ENCODE results near the gene SRR.
A peak's percentile ranks its signal among the peaks of the same experiment; 100 is the strongest.

The SRR gene

DNA sequence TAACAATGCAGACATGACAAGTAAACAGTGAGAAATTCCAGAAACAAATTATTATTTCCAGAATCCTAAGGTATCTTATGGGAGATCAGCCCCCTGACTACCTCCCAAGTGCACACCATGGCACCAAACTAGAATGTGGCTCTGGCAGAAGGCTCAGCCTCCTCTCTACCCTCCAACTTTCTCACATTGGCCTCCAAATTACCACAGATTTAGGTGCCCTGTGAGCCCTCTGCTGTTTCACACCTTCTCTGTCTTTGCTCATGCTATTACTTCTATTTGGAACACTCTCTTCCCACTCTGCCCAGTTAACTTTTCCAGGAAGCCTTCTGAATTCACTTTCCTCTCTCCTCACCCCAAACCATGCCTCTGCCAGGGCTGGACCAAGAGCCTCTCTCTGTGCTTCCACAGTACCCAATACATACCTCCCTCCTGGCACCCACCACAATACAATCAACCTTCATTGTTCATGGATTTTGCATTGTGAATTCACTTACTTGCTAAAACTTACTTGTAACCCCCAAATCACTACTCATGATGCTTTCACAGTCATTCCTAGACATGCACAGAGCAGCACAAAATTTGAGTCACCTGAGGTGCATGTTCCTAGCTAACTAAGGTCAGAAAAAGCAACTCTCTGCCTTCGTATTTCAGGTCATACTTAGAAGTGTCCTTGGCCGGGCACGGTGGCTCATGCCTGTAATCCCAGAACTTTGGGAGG lies 31.6 kb upstream of the SRR start:
- CTCF ChIA-PET: no interaction called here
- POLR2A ChIA-PET: no interaction called here
- no peak for DNase-seq (ENCODE audit: extremely low spot score)
- no peak for TF ChIP-seq BHLHE40 (IDR thresholded peaks at IDR 0.05; ENCODE audit: borderline replicate concordance)
- no peak for TF ChIP-seq ARNT (IDR thresholded peaks at IDR 0.05)

DNA sequence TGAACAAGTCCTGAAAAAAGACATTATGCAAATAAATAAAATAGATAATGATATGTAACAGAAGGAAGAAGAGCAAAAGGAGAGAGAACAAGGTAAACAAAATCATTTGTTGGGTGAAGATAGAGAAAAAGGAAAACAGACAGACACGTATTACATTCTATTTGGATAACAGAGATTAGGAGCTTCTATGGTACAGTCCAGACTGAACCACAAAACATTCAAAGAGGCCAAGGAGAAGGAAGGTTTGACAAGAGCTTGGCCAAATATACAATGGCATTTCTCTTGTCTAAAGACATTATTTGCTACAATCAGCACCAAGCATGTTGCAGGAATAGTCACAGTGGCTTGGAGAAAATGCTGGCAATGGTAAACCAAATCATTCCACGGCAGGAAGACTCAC lies 29.3 kb upstream of the SRR start:
- ChIA-PET CTCF (no interaction called here), POLR2A (no interaction called here)
- TF ChIP-seq FOXM1 (IDR thresholded peaks at IDR 0.05; ENCODE audit: borderline replicate concordance) (no peak), ZNF384 (IDR thresholded peaks at IDR 0.05) (no peak), HDGF (IDR thresholded peaks at IDR 0.05; ENCODE audit: borderline replicate concordance) (no peak), SUZ12 (IDR thresholded peaks at IDR 0.05) (no peak), TARDBP (IDR thresholded peaks at IDR 0.05) (no peak), FOXK2 (IDR thresholded peaks at IDR 0.05) (no peak), ARNT (IDR thresholded peaks at IDR 0.05) (no peak), L3MBTL2 (conservative IDR thresholded peaks at IDR 0.05) (no peak)
- TF ChIP-seq, protein P1, sequence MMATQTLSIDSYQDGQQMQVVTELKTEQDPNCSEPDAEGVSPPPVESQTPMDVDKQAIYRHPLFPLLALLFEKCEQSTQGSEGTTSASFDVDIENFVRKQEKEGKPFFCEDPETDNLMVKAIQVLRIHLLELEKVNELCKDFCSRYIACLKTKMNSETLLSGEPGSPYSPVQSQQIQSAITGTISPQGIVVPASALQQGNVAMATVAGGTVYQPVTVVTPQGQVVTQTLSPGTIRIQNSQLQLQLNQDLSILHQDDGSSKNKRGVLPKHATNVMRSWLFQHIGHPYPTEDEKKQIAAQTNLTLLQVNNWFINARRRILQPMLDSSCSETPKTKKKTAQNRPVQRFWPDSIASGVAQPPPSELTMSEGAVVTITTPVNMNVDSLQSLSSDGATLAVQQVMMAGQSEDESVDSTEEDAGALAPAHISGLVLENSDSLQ (IDR thresholded peaks at IDR 0.05): no peak
- DNase-seq (ENCODE audit: extremely low spot score): no peak

- POLR2A ChIA-PET: no interaction called here
- CTCF ChIA-PET: no interaction called here
- TF ChIP-seq FOXA1 (IDR thresholded peaks at IDR 0.05) (no peak), TARDBP (IDR thresholded peaks at IDR 0.05) (no peak), CTBP1 (IDR thresholded peaks at IDR 0.05; ENCODE audit: borderline replicate concordance) (no peak), HDGF (IDR thresholded peaks at IDR 0.05; ENCODE audit: borderline replicate concordance) (no peak), FOXK2 (IDR thresholded peaks at IDR 0.05) (no peak), LEF1 (IDR thresholded peaks at IDR 0.05; ENCODE audit: borderline replicate concordance) (no peak), BHLHE40 (IDR thresholded peaks at IDR 0.05; ENCODE audit: borderline replicate concordance) (no peak), ZNF384 (IDR thresholded peaks at IDR 0.05) (no peak), SUZ12 (IDR thresholded peaks at IDR 0.05) (no peak), SP1 (IDR thresholded peaks at IDR 0.05) (no peak), NFRKB (IDR thresholded peaks at IDR 0.05) (no peak), ARNT (IDR thresholded peaks at IDR 0.05) (no peak), FOXM1 (IDR thresholded peaks at IDR 0.05; ENCODE audit: borderline replicate concordance) (no peak), L3MBTL2 (conservative IDR thresholded peaks at IDR 0.05) (no peak), ELF4 (IDR thresholded peaks at IDR 0.05) (no peak)
- TF ChIP-seq, protein P1 (IDR thresholded peaks at IDR 0.05): no peak
- DNase-seq (ENCODE audit: extremely low spot score): no peak
Measured at GRCh38 chr17:2275722-2276121, 28.0 kb upstream of the SRR start.

DNA sequence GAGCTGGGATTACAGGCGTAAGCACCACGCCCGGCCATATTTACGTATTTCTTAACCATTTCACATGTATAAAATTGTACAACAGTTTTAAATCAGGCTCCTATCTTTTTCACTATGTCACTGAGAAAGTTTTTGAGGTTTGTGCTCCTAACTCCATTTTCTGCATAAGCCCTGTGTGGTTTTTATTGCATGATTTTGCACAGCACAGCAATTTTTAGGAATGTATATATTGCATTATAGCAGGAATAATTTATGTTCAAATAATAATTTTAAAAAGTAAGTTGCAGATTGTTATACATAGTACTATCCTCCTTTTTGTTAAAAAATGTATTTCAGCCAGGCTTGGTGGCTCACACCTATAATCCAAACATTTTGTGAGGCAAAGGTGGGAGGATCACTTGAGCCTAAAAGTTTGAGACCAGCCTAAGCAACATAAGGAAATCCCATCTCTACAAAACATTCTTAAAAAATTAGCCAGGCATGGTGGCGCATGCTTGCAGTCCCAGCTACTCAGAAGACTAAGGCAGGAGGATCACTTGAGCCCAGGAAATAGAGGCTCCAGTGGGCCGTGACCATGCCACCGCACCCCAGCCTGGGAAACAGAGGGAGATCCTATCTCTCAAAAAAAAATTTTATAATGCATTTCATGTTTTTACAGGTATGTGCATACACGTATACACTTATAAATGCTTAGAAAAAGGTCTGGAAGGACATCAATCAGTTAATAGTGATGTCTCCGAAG lies 26.1 kb upstream of the SRR start:
- ChIA-PET CTCF (no interaction called here), POLR2A (no interaction called here)
- DNase-seq (ENCODE audit: extremely low spot score): no peak
- TF ChIP-seq L3MBTL2 (conservative IDR thresholded peaks at IDR 0.05) (no peak), FOXK2 (IDR thresholded peaks at IDR 0.05) (no peak), ZNF384 (IDR thresholded peaks at IDR 0.05) (no peak), ELF4 (IDR thresholded peaks at IDR 0.05) (no peak), SUZ12 (IDR thresholded peaks at IDR 0.05) (no peak), LEF1 (IDR thresholded peaks at IDR 0.05; ENCODE audit: borderline replicate concordance) (no peak), SP1 (IDR thresholded peaks at IDR 0.05) (no peak), CTBP1 (IDR thresholded peaks at IDR 0.05; ENCODE audit: borderline replicate concordance) (no peak), NFRKB (IDR thresholded peaks at IDR 0.05) (no peak), TARDBP (IDR thresholded peaks at IDR 0.05) (no peak), BHLHE40 (IDR thresholded peaks at IDR 0.05; ENCODE audit: borderline replicate concordance) (no peak), ARNT (IDR thresholded peaks at IDR 0.05) (no peak), HDGF (IDR thresholded peaks at IDR 0.05; ENCODE audit: borderline replicate concordance) (no peak), FOXA1 (IDR thresholded peaks at IDR 0.05) (no peak), FOXM1 (IDR thresholded peaks at IDR 0.05; ENCODE audit: borderline replicate concordance) (no peak)
- TF ChIP-seq, protein P1 (IDR thresholded peaks at IDR 0.05): no peak

DNA sequence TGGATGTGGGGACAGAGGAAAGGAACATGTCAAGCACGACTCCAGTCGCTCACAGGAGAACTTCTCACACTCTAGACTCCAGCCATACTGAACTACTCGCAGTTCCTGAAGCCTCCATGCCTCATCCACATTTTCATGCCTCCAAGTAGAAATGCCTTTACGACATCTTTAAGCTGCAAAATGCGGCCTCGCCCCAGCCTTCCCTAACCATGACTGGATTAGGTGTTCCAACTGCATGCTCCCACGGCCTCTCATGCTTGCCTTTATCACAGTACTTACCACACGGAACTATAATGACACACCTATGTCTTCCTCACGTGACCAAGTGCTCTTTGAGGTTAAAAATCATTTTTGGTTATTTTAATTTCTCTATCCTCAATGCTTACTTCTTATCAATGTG lies 24.0 kb upstream of the SRR start:
- POLR2A ChIA-PET: no interaction called here
- no peak for DNase-seq (ENCODE audit: extremely low spot score)
- CTCF ChIA-PET: no interaction called here
- TF ChIP-seq L3MBTL2 (conservative IDR thresholded peaks at IDR 0.05): no peak
- TF ChIP-seq LEF1 (IDR thresholded peaks at IDR 0.05; ENCODE audit: borderline replicate concordance): no peak
- TF ChIP-seq HDGF (IDR thresholded peaks at IDR 0.05; ENCODE audit: borderline replicate concordance): no peak
- TF ChIP-seq TARDBP (IDR thresholded peaks at IDR 0.05): no peak
- TF ChIP-seq ZNF384 (IDR thresholded peaks at IDR 0.05): no peak
- TF ChIP-seq BHLHE40 (IDR thresholded peaks at IDR 0.05; ENCODE audit: borderline replicate concordance): no peak
- TF ChIP-seq FOXM1 (IDR thresholded peaks at IDR 0.05; ENCODE audit: borderline replicate concordance): no peak
- no peak for TF ChIP-seq FOXK2 (IDR thresholded peaks at IDR 0.05)

DNA sequence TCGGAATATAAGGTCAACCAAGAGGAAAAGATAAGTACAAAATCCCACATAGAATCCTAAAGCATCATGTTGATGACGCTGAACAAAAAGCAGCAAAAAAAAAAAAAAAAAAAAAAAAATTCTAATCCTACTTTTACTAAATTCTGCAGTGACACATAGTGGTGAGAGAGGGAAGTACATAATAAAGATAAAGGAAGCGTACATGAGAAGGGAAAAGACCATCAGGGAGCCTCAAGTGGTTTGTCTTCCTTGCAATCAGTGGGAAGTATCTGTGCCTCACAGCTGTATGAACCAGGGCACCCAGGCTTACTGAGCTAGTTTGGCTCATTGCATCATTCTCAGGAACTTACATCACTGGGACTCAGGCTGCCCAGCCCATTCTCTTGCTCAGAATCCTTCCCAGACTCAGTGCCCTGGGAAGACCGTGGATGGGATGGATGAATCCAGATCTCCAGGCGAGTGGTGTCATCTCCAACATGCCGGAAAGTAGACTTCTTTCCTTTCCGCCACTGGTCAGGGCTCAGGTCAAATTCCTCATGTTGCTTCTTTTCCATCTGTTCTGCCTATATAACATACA lies 21.4 kb upstream of the SRR start:
- DNase-seq (ENCODE audit: extremely low spot score): peak; percentile 46
- TF ChIP-seq ARNT (IDR thresholded peaks at IDR 0.05) (no peak), NFRKB (IDR thresholded peaks at IDR 0.05) (no peak), HDGF (IDR thresholded peaks at IDR 0.05; ENCODE audit: borderline replicate concordance) (no peak), FOXM1 (IDR thresholded peaks at IDR 0.05; ENCODE audit: borderline replicate concordance) (no peak), SP1 (IDR thresholded peaks at IDR 0.05) (no peak), ELF4 (IDR thresholded peaks at IDR 0.05) (no peak), ZNF384 (IDR thresholded peaks at IDR 0.05) (peak; percentile 99)
- ChIA-PET POLR2A (interaction anchor here (1.7 kb wide), 1 partner anchor 21 kb away, joined by 8 read pairs; the partner anchor contains the start of genes SMG6 and SRR), CTCF (interaction anchor here (0.6 to 0.7 kb wide), 2 partner anchors 17 to 229 kb away, joined by 6 to 8 read pairs; no protein-coding TSS in a partner anchor)
